Dendritic cell treated with granulocyte-macrophage colony-stimulating factor and Interleukin-4, amounts not matched to agents 40 ng/mL and 50 ng/mL, for 4 days (primary cell): ENCODE results near the gene OPALIN.
"Not testable (repeated sequence)": the region's sequence is repeated elsewhere in the genome, so short reads cannot be mapped to it uniquely, and the experiment has no call there.

Experiments
- H3K27ac Mint-ChIP-seq: one replicate; pipeline ENCODE4 v1.8.0; 2022; ENCODE audit warnings: mild to moderate bottlenecking, mixed read lengths
- H3K27me3 Mint-ChIP-seq: one replicate; pipeline ENCODE4 v1.8.0; 2022; ENCODE audit warnings: mild to moderate bottlenecking, mixed read lengths
- H3K36me3 Mint-ChIP-seq: one replicate; pipeline ENCODE4 v1.8.0; 2022; ENCODE audit warnings: low read depth, mixed read lengths
- H3K4me1 Mint-ChIP-seq: one replicate; pipeline ENCODE4 v1.8.0; 2022; ENCODE audit warnings: low read depth, mixed read lengths
- H3K4me3 Mint-ChIP-seq: one replicate; pipeline ENCODE4 v1.8.0; 2022; ENCODE audit warnings: mild to moderate bottlenecking, moderate library complexity, mixed read lengths
- H3K9me3 Mint-ChIP-seq: one replicate; pipeline ENCODE4 v1.8.0; 2022; ENCODE audit warnings: mixed read lengths
- intact Hi-C: fragments of 100-400 bp; cut with micrococcal nuclease; formaldehyde crosslinking; loops from one replicate; pipeline ENCODE4 v1.15.0; 2022

Gene OPALIN

DNA sequence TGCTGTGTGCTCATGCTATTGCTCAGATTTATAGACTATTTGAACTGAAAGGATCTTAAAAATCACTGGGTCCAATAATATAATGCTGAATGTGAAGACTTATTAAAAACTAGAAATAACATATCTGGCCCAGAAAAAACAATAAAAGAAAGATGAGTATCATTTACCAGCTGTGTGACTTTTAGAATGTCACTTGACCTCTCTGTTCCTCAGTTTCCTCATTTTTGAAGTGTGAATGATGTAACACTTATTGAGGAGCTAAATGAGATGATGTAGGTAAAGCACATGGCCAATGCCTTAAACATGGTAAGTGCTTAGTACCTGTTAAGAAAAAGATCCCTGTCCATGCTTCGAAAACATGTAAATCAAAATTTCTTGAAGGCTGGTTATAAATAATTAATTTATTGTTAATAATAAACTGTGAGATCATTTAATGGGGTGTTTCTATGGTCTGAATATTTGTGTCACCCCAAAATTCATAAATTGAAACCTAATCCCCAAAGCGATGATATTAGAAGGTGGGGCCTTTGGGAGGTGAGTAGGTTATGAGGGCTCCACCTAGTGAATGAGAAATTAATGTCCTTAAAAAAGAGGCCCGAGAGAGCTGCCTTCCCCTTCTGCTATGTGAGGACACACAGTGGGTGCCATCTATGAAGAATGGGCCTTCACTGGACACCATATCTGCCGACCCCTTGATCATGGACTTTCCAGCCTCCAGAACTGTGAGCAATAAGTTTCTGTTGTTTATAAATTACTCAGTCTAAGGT, 41.6 kb downstream of the OPALIN start:
- Mint-ChIP-seq H3K4me1 (peaks cover 11% of the 10 kb centered on the region), H3K4me3 (no peak overlapping the region), H3K27me3 (no peaks in the 10 kb centered on the region), H3K27ac (no peak overlapping the region), H3K9me3 (no peaks in the 10 kb centered on the region), H3K36me3 (no peaks in the 10 kb centered on the region)
- intact Hi-C loops, result no loop called here

DNA sequence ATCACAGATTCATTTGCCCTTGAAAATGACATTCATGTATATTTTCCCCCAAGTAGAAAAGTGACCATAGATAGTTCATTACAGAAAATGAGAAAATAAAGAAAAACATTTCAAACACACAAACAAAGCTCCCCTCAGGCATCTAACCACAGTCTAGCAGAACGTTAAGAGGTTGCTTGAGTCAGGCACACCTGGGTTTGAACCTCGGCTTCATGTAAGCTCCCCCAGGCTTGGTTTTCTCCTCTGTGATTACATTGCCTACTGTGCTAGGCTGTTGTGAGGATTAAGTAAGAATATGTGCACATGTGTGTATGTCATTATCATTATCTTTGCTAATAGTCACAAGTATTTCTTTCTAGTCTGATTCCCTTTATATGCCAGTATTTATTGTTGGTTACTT, 45.5 kb downstream of the OPALIN start:
- peaks cover 25% of the 10 kb centered on the region for H3K4me1 Mint-ChIP-seq
- H3K27ac Mint-ChIP-seq, result no peak overlapping the region
- H3K4me3 Mint-ChIP-seq, result no peak overlapping the region
- H3K9me3 Mint-ChIP-seq, result no peaks in the 10 kb centered on the region
- intact Hi-C loops, result no loop called here
- no peaks in the 10 kb centered on the region for H3K27me3 Mint-ChIP-seq
- no peaks in the 10 kb centered on the region for H3K36me3 Mint-ChIP-seq

DNA sequence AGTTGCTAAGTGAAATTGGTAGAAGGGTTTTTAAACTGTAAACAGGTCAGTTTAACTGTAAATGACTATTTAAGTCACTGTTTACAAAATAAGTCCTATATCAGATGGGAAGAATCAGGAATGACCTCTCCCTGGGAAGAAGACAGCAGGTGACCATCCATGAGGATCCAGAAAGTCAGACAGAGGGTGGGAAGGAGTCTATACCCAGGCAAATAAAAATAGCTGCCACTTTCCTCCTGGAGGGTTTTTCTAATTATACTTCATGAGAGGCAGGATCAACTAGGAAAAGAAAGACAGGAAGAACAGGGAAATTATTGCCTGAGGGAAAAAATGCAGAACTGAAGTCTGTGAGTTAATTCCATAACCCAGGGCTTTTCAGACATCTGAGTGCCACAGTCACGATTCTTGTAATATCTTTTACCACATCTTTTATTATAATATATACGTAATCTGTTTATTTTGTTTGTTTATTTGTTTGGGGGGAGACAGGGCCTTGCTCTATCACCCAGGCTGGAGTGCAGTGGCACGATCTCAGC, 47.6 kb downstream of the OPALIN start:
- no peaks in the 10 kb centered on the region for H3K27me3 Mint-ChIP-seq
- intact Hi-C loops, result no loop called here
- no peak overlapping the region for H3K4me3 Mint-ChIP-seq
- peaks cover 29% of the 10 kb centered on the region for H3K4me1 Mint-ChIP-seq
- H3K27ac Mint-ChIP-seq, result no peak overlapping the region
- H3K9me3 Mint-ChIP-seq, result no peaks in the 10 kb centered on the region
- H3K36me3 Mint-ChIP-seq, result no peaks in the 10 kb centered on the region

DNA sequence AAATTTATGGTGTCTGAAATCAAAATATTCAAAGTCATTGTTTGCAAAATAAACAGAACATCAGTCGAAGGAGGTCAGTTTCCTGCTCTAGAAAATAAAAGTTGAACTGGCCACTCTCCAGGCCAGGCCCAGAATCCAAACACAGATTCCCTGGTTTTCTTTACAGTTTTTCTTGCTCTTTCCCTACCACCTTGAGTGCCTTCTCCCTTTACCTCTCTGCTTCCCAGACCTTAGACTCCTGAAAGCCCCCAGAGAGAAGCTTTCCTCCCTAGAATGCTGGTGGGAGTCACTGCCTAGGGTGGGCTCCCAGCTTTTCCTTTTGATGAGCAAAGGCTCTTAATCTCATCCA, 48.5 kb downstream of the OPALIN start:
- Mint-ChIP-seq H3K27ac (no peak overlapping the region), H3K4me1 (peaks cover 28% of the 10 kb centered on the region), H3K36me3 (no peaks in the 10 kb centered on the region), H3K4me3 (no peak overlapping the region), H3K27me3 (peaks cover 1% of the 10 kb centered on the region), H3K9me3 (no peaks in the 10 kb centered on the region)
- intact Hi-C loops, result no loop called here

DNA sequence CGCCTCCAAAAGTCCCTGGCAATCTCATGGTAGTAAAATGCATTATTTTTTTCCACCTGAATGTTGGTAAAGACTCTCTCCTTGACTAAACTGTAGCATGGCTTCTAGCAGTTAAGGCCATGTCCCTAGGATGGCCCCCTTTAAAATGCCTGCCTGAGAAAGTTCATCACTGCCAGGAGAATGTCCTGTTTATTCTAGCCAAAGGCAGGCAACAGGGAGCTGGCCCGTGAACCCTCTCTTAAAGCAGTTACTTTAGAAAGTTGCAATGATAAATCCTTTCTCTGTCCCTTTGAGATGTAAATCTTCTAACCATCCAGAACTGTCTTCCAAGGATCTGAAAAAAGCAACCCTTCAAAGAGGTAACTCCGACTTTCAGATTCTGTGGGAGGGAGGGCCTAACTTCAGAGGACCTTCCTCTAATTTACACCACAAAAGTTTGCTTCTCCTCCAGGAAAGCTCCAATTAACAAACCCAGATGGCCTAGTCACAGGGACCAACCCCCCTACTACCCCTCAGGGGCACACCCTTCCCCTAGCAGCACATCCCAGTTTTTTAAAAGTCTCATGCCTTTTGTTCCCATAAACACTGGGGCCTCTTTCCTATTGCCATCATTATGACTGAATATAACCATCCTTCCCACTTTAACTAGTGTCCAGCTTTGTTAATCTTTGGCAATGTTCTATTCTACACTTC, 49.0 kb downstream of the OPALIN start:
- H3K27ac Mint-ChIP-seq, result no peak overlapping the region
- no peaks in the 10 kb centered on the region for H3K9me3 Mint-ChIP-seq
- no peak overlapping the region for H3K4me3 Mint-ChIP-seq
- H3K36me3 Mint-ChIP-seq, result no peaks in the 10 kb centered on the region
- H3K27me3 Mint-ChIP-seq, result peaks cover 1% of the 10 kb centered on the region
- peaks cover 28% of the 10 kb centered on the region for H3K4me1 Mint-ChIP-seq
- intact Hi-C loops, result no loop called here

DNA sequence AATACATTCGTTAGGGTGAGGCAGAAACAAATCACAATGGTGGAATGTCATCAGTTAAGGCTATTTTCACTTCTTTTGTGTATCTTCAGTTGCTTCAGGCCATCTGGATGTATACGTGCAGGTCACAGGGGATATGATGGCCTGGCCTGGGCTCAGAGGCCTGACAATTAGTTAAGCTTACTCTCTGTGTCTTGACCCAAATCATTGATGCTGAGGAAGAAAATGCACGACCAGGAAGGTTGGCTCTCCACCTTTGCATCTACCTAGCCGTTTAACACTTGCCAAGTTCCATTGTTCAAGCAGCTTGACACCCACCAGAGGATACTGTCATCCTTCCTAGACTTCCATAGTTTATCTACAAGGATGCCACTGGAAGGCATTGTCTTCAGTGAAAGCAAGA, 49.9 kb downstream of the OPALIN start:
- H3K27ac Mint-ChIP-seq, H3K36me3 Mint-ChIP-seq, H3K9me3 Mint-ChIP-seq, intact Hi-C loops, H3K4me3 Mint-ChIP-seq, H3K27me3 Mint-ChIP-seq: not testable (repeated sequence)
- H3K4me1 Mint-ChIP-seq, result peaks cover 28% of the 10 kb centered on the region

DNA sequence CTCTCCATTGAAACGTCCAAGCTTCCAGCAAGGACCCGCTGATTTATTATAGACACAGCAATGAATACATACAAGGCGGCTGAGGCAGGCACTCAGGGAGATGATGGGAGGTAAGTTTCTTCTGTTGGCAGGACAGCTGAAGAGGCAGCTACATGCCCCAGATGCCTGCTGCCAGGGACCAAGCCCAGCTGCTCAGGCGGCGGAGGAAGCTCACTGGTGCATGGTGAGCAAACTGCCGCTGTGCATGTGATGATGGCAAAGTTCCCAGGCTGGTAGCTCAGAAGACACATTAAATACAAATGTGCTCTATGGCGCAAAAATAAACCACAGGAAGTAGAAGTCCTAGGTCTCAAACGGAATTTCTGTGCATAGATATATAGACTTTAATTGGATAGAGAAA, 52.3 kb downstream of the OPALIN start:
- H3K27me3 Mint-ChIP-seq, result peaks cover 1% of the 10 kb centered on the region
- H3K4me3 Mint-ChIP-seq, result no peak overlapping the region
- intact Hi-C loops, result no loop called here
- no peaks in the 10 kb centered on the region for H3K36me3 Mint-ChIP-seq
- peaks cover 28% of the 10 kb centered on the region for H3K4me1 Mint-ChIP-seq
- H3K9me3 Mint-ChIP-seq, result no peaks in the 10 kb centered on the region
- H3K27ac Mint-ChIP-seq, result no peak overlapping the region

DNA sequence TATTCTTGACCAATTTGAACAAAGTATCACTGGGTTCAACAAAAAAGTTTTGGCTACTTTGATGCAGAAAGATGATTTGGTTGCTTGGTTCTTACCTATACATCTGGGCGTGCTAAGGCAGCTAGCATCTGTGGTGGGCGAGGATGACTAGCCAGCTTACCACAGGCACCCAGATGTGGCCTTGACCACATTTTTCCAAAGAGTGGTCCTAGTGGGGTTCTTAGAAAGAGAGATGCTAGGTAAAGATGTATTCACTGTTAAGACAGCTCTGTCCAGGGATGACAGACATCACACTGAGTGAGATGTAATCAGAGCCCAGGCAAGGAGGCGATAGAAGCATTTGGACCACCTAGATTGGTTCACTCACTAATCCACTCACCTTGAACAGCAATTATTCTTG, 53.8 kb downstream of the OPALIN start:
- intact Hi-C loops, result no loop called here
- H3K9me3 Mint-ChIP-seq, result no peaks in the 10 kb centered on the region

DNA sequence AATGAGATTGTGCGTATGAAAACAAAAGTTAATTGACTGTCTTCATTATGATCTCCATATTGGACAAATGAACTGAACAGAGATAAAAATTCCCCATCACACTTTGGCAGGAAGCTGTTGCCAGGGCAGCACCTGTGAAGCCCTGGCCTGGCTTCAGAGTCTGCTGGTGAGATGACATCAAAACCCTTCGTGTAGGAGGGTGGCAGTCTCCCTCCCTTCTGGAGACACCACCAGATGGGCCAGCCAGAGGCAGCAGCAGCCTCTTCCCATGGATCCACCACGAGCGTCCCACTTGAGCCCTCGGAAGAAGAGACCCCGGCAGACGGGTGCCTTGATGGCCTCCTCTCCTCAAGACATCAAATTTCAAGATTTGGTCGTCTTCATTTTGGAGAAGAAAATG, 54.6 kb downstream of the OPALIN start, which contains the start of gene DNTT:
Gene DNTT, plus strand, starts transcription at position 205 of the 400 bp plus-strand sequence. Its CDS starts 64 bp downstream, at position 269.
- Mint-ChIP-seq H3K27ac (no peak within 1 kb of the TSS), H3K36me3 (no peaks in the 10 kb centered on the region), H3K27me3 (peaks cover 1% of the 10 kb centered on the region), H3K4me1 (peaks cover 34% of the 10 kb centered on the region), H3K9me3 (no peaks in the 10 kb centered on the region), H3K4me3 (no peak within 1 kb of the TSS)
- intact Hi-C loops, result no loop called here

More for the DNA sequence above, 53.8 kb downstream of the OPALIN start:
- H3K4me3 Mint-ChIP-seq, result no peak overlapping the region
- no peaks in the 10 kb centered on the region for H3K36me3 Mint-ChIP-seq
- peaks cover 33% of the 10 kb centered on the region for H3K4me1 Mint-ChIP-seq
- H3K27me3 Mint-ChIP-seq, result peaks cover 1% of the 10 kb centered on the region
- no peak overlapping the region for H3K27ac Mint-ChIP-seq

DNA sequence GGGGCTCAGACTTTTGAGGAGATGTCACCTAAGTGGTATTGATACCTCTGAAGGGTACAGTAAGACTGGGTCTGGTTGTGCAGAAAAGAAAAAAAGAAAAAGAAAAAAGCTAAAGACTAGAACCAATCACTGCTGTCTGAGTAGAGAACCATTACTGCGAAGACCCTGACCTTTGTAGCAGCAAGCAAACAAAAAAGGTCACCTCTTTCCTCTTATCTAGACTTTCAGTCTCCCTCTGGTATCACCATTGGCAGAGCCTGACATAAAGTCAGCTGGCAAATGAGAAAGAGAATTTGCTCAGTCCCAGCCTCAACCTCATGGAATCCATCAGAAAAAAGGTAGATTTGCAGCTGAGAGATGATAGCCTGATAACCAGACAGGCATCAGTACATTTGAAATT, 57.2 kb downstream of the OPALIN start:
- intact Hi-C loops, result no loop called here
- Mint-ChIP-seq H3K27ac (no peak overlapping the region), H3K4me1 (peaks cover 26% of the 10 kb centered on the region), H3K27me3 (peaks cover 1% of the 10 kb centered on the region), H3K9me3 (no peaks in the 10 kb centered on the region), H3K4me3 (no peak overlapping the region), H3K36me3 (no peaks in the 10 kb centered on the region)

DNA sequence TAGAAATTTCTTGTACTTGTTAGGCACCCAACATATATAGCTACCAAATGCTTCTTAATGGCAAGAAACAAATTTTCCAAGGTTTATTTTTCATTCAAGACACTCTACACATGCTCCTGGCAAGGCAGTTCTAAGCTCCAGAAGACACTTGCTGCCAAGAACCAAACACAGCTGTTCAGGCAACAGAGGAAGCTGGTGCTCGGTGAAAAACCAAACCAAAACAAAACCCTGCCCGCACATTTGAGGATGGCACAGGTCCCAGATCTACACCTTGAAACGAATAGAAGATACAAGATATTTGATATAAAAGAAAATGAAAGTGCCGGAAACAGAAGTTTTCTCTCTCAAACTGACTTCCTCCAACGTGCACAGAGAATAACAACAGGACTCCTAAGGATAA, 59.4 kb downstream of the OPALIN start:
- no peak overlapping the region for H3K27ac Mint-ChIP-seq
- H3K9me3 Mint-ChIP-seq, result no peaks in the 10 kb centered on the region
- peaks cover 24% of the 10 kb centered on the region for H3K4me1 Mint-ChIP-seq
- H3K4me3 Mint-ChIP-seq, result peak overlapping the region; percentile 27
- no peaks in the 10 kb centered on the region for H3K27me3 Mint-ChIP-seq
- intact Hi-C loops, result no loop called here
- H3K36me3 Mint-ChIP-seq, result no peaks in the 10 kb centered on the region

DNA sequence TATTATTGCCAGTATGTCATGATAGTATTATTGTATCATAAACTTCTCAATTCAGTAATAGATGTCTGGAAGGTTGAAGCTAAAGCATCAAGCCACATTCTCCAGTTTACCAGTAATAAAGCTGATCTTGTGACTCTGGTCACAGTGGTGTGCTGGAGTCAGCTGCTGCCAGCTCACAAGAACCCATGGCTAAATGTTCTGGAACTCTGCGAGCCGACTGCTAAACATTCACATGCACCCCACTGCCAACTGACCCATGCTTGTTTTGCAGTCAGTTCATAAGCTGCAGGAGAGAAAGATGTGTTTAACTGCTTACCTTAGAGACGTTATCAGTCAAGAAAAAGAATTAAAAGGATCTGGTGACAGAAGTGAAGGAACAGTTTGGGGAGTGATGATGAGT, 60.4 kb downstream of the OPALIN start:
- intact Hi-C loops, result no loop called here
- no peaks in the 10 kb centered on the region for H3K27me3 Mint-ChIP-seq
- H3K4me1 Mint-ChIP-seq, result peaks cover 24% of the 10 kb centered on the region
- no peak overlapping the region for H3K27ac Mint-ChIP-seq
- no peaks in the 10 kb centered on the region for H3K36me3 Mint-ChIP-seq
- no peaks in the 10 kb centered on the region for H3K9me3 Mint-ChIP-seq
- H3K4me3 Mint-ChIP-seq, result no peak overlapping the region

DNA sequence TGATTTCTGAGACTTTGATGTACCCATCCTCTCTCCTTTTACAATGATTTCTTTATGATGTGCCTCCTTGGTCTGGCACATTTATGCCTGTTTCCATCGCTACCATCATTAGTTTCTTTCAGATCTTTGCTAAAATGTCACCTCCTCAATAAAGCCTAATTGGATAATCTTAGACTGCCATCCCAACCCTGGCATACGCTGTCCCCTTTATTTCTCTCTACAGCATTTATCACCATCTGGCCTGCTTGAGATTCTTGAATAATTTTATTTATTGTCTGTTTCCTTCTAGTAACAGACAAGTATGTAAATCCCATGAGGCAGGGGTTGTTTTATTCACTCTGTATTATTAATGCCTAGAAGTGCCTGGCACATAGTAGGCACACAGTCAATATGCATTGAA, 61.3 kb downstream of the OPALIN start:
- intact Hi-C loops, result no loop called here
- Mint-ChIP-seq H3K27me3 (no peaks in the 10 kb centered on the region), H3K4me1 (peaks cover 24% of the 10 kb centered on the region), H3K4me3 (no peak overlapping the region), H3K9me3 (no peaks in the 10 kb centered on the region), H3K36me3 (no peaks in the 10 kb centered on the region), H3K27ac (no peak overlapping the region)

DNA sequence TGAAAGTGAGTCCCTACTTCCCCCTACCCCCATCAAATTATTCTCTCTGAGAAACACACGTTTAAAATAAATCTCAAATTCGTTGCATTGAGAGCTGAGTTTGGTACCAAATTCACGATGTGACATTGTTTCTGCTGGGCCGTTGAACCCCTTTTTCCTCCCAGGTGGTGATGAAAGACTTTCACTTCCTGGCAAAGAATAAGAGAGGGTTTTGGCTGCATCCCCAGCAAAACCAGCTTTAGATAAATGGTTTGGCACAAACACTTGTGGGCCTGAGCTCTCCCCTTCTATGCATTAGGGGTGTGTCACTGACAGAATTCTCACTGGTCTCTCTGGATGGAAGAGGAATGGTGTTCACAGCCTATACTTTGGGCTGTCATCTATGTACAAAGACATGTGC, 63.3 kb downstream of the OPALIN start:
- H3K4me3 Mint-ChIP-seq, result no peak overlapping the region
- no peaks in the 10 kb centered on the region for H3K36me3 Mint-ChIP-seq
- intact Hi-C loops, result no loop called here
- H3K27ac Mint-ChIP-seq, result no peak overlapping the region
- peaks cover 31% of the 10 kb centered on the region for H3K4me1 Mint-ChIP-seq
- no peaks in the 10 kb centered on the region for H3K9me3 Mint-ChIP-seq
- H3K27me3 Mint-ChIP-seq, result no peaks in the 10 kb centered on the region
